H9 (cell line): Measurements from ENCODE around the gene KATNIP. TPM values are rescaled to one million over a fixed set of nuclear protein-coding genes. Genes with fewer than 3 reads are reported as not detected.

Source experiments
- DNase-seq: peaks from one replicate; pipeline ENCODE4 v3.0.0-alpha.2; 2017
- H2AFZ ChIP-seq: one replicate; pipeline ENCODE4 v1.6.1; 2013; ENCODE audit warnings: mild to moderate bottlenecking, low read length, control low read depth, moderate library complexity
- H2AK5ac ChIP-seq: 2 replicates; pipeline ENCODE4 v1.6.1; 2013; ENCODE audit warnings: low read length, control low read depth, mixed read lengths; ENCODE audit not compliant: insufficient read length
- H2BK120ac ChIP-seq: one replicate; pipeline ENCODE4 v1.6.1; 2013; ENCODE audit warnings: low read depth, mild to moderate bottlenecking, low read length, control low read depth, inconsistent platforms; ENCODE audit not compliant: poor library complexity, severe bottlenecking
- H2BK12ac ChIP-seq: 2 replicates; pipeline ENCODE4 v1.6.1; 2013; ENCODE audit warnings: low read length, control low read depth, mixed read lengths, low read depth; ENCODE audit not compliant: insufficient read length
- H2BK15ac ChIP-seq: 2 replicates; pipeline ENCODE4 v1.6.1; 2013; ENCODE audit warnings: low read depth, low read length, control low read depth
- H2BK20ac ChIP-seq: one replicate; pipeline ENCODE4 v1.6.1; 2013; ENCODE audit warnings: low read depth, mild to moderate bottlenecking, low read length, control low read depth, inconsistent platforms; ENCODE audit not compliant: poor library complexity, severe bottlenecking
- H2BK5ac ChIP-seq: 2 replicates; pipeline ENCODE4 v1.6.1; 2013; ENCODE audit warnings: low read length, control low read depth, mixed read lengths; ENCODE audit not compliant: insufficient read length
- H3K14ac ChIP-seq: 2 replicates; pipeline ENCODE4 v1.6.1; 2013; ENCODE audit warnings: low read length, control low read depth; ENCODE audit not compliant: insufficient read depth
- H3K18ac ChIP-seq: 2 replicates; pipeline ENCODE4 v1.6.1; 2013; ENCODE audit warnings: low read depth, mild to moderate bottlenecking, mixed read lengths, low read length, control low read depth; ENCODE audit not compliant: insufficient read length
- H3K23ac ChIP-seq: 2 replicates; pipeline ENCODE4 v1.6.1; 2013; ENCODE audit warnings: low read length, control low read depth, mixed read lengths, low read depth; ENCODE audit not compliant: insufficient read length
- H3K23me2 ChIP-seq: 2 replicates; pipeline ENCODE4 v1.6.1; 2013; ENCODE audit warnings: low read depth, mild to moderate bottlenecking, mixed read lengths, low read length, control low read depth; ENCODE audit not compliant: insufficient read length, poor library complexity, severe bottlenecking
- H3K27ac ChIP-seq: 2 replicates; pipeline ENCODE4 v1.5.1; 2013; ENCODE audit warnings: low read length, control low read depth, mixed read lengths, low read depth; ENCODE audit not compliant: insufficient read length
- H3K27me3 ChIP-seq: 2 replicates; pipeline ENCODE4 v1.6.1; 2013; ENCODE audit warnings: low read length, control low read depth, inconsistent platforms; ENCODE audit not compliant: insufficient read depth
- H3K4ac ChIP-seq: 2 replicates; pipeline ENCODE4 v1.6.1; 2013; ENCODE audit warnings: low read depth, mild to moderate bottlenecking, control low read depth, inconsistent platforms, low read length, moderate library complexity
- H3K4me1 ChIP-seq: 2 replicates; pipeline ENCODE4 v1.6.1; 2013; ENCODE audit warnings: low read length, control low read depth, inconsistent platforms; ENCODE audit not compliant: insufficient read depth
- H3K4me2 ChIP-seq: 2 replicates; pipeline ENCODE4 v1.6.1; 2013; ENCODE audit warnings: low read length, control low read depth, mixed read lengths; ENCODE audit not compliant: insufficient read length, insufficient read depth
- H3K56ac ChIP-seq: 2 replicates; pipeline ENCODE4 v1.6.1; 2013; ENCODE audit warnings: low read depth, mild to moderate bottlenecking, mixed read lengths, low read length, control low read depth; ENCODE audit not compliant: insufficient read length
- H3K79me1 ChIP-seq: 2 replicates; pipeline ENCODE4 v1.6.1; 2013; ENCODE audit warnings: low read depth, mild to moderate bottlenecking, moderate library complexity, low read length, control low read depth, inconsistent platforms; ENCODE audit not compliant: insufficient read depth, poor library complexity, severe bottlenecking
- H3K79me2 ChIP-seq: 2 replicates; pipeline ENCODE4 v1.6.1; 2013; ENCODE audit warnings: low read length, control low read depth, inconsistent platforms; ENCODE audit not compliant: insufficient read depth
- H3K9ac ChIP-seq: 2 replicates; pipeline ENCODE4 v1.6.1; 2013; ENCODE audit warnings: low read length, control low read depth, mixed read lengths; ENCODE audit not compliant: insufficient read length; ENCODE audit errors: extremely low read depth
- H3K9me3 ChIP-seq: one replicate; pipeline ENCODE4 v1.6.1; 2013; ENCODE audit warnings: low read depth, low read length, inconsistent platforms; ENCODE audit not compliant: control insufficient read depth
- H3T11ph ChIP-seq: one replicate; pipeline ENCODE4 v1.6.1; 2013; ENCODE audit warnings: mild to moderate bottlenecking, low read length, control low read depth, inconsistent platforms
- H4K20me1 ChIP-seq: one replicate; pipeline ENCODE4 v1.6.1; 2013; ENCODE audit not compliant: control insufficient read depth, insufficient read length, insufficient read depth
- H4K5ac ChIP-seq: 2 replicates; pipeline ENCODE4 v1.6.1; 2013; ENCODE audit warnings: low read depth, mild to moderate bottlenecking, mixed read lengths, low read length, control low read depth; ENCODE audit not compliant: insufficient read length
- H4K8ac ChIP-seq: replicated peaks from 2 replicates; pipeline ENCODE4 v1.6.1; 2013; ENCODE audit warnings: low read length, control low read depth, mixed read lengths, low read depth; ENCODE audit not compliant: insufficient read length
- H4K91ac ChIP-seq: 2 replicates; pipeline ENCODE4 v1.6.1; 2013; ENCODE audit warnings: low read depth, mild to moderate bottlenecking, moderate library complexity, mixed read lengths, low read length, control low read depth; ENCODE audit not compliant: insufficient read length
- H3K27ac Mint-ChIP-seq, 3 experiments: 2 replicates in 2 of 3; 3 replicates in 1 of 3; pipeline ENCODE4 v1.8.0; 2020 to 2021; ENCODE audit warnings: mixed read lengths in 3 of 3, mild to moderate bottlenecking in 1 of 3, moderate library complexity in 1 of 3
- H3K27me3 Mint-ChIP-seq: 2 replicates; pipeline ENCODE4 v1.8.0; 2021; ENCODE audit warnings: low read depth, mild to moderate bottlenecking, moderate library complexity, mixed read lengths
- H3K36me3 Mint-ChIP-seq, 3 experiments: 2 replicates in 2 of 3; 3 replicates in 1 of 3; pipeline ENCODE4 v1.8.0; 2020 to 2021; ENCODE audit warnings: low read depth in 3 of 3, mixed read lengths in 3 of 3; ENCODE audit not compliant: insufficient read depth in 1 of 3
- H3K4me1 Mint-ChIP-seq, 2 experiments: 2 replicates each; pipeline ENCODE4 v1.8.0; 2020; ENCODE audit warnings: mixed read lengths in 2 of 2
- H3K4me3 Mint-ChIP-seq, 2 experiments: 2 replicates in 1 of 2; 3 replicates in 1 of 2; pipeline ENCODE4 v1.8.0; 2020 to 2021; ENCODE audit warnings: mild to moderate bottlenecking in 2 of 2, mixed read lengths in 2 of 2, moderate library complexity in 1 of 2
- H3K9me3 Mint-ChIP-seq, 2 experiments: 2 replicates in 1 of 2; 3 replicates in 1 of 2; pipeline ENCODE4 v1.8.0; 2020; ENCODE audit warnings: mild to moderate bottlenecking in 2 of 2, mixed read lengths in 2 of 2, moderate library complexity in 1 of 2
- CTCF ChIP-seq: fragments of 200-600 bp; sonication (generic); conservative IDR thresholded peaks from 3 replicates; pipeline ENCODE4 v1.8.0; 2021; ENCODE audit warnings: antibody characterized with exemption, mild to moderate bottlenecking
- WGBS: extraction: QIAGEN DNeasy Blood & Tissue Kit; methylation state at CpG from one replicate; pipeline ENCODE4 v1.1.7; 2013; ENCODE audit warnings: missing lambda C conversion rate, low lambda C conversion rate, mixed read lengths; ENCODE audit not compliant: insufficient read length; ENCODE audit errors: extremely low coverage; 5-methylcytosine and 5-hydroxymethylcytosine counted together
- total RNA-seq: library from RNA; stranded (reverse); gene quantifications from 2 replicates; pipeline ENCODE4 v1.2.1, GENCODE V29; 2021

KATNIP gene
- total RNA-seq, 1 experiment from 2014 or later: 13.2 TPM

- Histone ChIP-seq H2AK5ac (no peak overlapping the region), H3K27ac (no peak overlapping the region), H3K9ac (no peak overlapping the region), H2BK20ac (no peak overlapping the region), H2AFZ (no peak overlapping the region), H3K23ac (no peak overlapping the region), H3K9me3 (no peaks in the 10 kb centered on the region), H4K5ac (no peak overlapping the region), H3K4ac (no peak overlapping the region), H3K56ac (no peak overlapping the region), H3T11ph (no peak overlapping the region), H4K8ac (no peak overlapping the region), H3K27me3 (no peaks in the 10 kb centered on the region), H3K4me1 (no peaks in the 10 kb centered on the region), H3K79me1 (peaks cover 4% of the 10 kb centered on the region), H4K20me1 (no peaks in the 10 kb centered on the region), H4K91ac (no peak overlapping the region), H2BK120ac (no peak overlapping the region), H3K14ac (no peak overlapping the region), H3K79me2 (peaks cover 5% of the 10 kb centered on the region; the same call in 1 of the 2 replicates), H3K18ac (no peak overlapping the region), H3K4me2 (no peak overlapping the region), H3K23me2 (no peaks in the 10 kb centered on the region), H2BK5ac (no peak overlapping the region), H2BK12ac (no peak overlapping the region), H2BK15ac (no peak overlapping the region)
- H3K4me1 Mint-ChIP-seq: peaks cover 3 to 10% of the 10 kb centered on the region in 2 experiments; a peak in 2 of 4 replicates
- no peak for TF ChIP-seq CTCF
- peaks cover 53 to 76% (median 72%) of the 10 kb centered on the region in 3 experiments for H3K36me3 Mint-ChIP-seq
- H3K4me3 Mint-ChIP-seq: no peak overlapping the region
- H3K27ac Mint-ChIP-seq: 0 out of 7 replicates have a peak overlapping the region, but pooled peaks of 1 of the 3 experiments have one; percentile 21
- no peaks in the 10 kb centered on the region for H3K27me3 Mint-ChIP-seq
- DNase-seq: no peak
- WGBS: no CpG with 5 or more reads among the region's 3 CpGs
- no peaks in the 10 kb centered on the region for H3K9me3 Mint-ChIP-seq
Measured at GRCh38 chr16:27543801-27544200, 6.1 kb upstream of the KATNIP start.
